ENCODE data around the gene NKX2-2. TPM values are rescaled to one million over a fixed set of nuclear protein-coding genes. Genes with fewer than 3 reads are reported as not detected.

NKX2-2 gene
- total and polyA plus RNA-seq, 2 of the 8 experiments (the other 6 are each of a cell fraction or from before 2014, with no cell fraction given) = not detected

DNA sequence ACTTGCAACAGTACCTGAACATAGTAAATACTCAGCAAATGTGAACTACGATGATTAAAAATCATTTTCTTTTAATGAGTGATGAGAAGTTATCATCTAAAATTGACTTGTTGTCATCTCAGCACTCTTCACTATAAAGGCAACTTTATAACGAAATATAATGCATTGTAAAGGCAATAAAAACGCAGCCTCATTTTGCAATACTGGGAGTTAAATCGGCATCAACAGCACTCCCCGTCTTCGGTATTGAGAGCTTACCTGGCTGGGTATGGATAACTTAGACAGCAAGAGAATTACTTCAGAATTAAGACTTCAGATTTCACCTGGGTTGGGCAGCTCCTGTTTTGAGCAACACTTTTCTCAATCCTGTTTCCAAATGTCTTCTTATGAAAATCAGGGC, 20.8 kb downstream of the NKX2-2 start:
- WGBS, 2 experiments (ENCODE audit: extremely low coverage in 1 of 2, insufficient coverage in 1 of 2, insufficient read length in 1 of 2, insufficient replicate concordance in 2 of 2, low coverage in 1 of 2, low lambda C conversion rate in 2 of 2, missing lambda C conversion rate in 1 of 2) = 92% methylated on average over 6 of the region's 6 CpGs; no CpG with 5 or more reads in 1 of the 2 experiments
- H3K23ac ChIP-seq (ENCODE audit: insufficient read length) = no peak overlapping the region

More for the DNA sequence above, 20.8 kb downstream of the NKX2-2 start:
- Histone ChIP-seq H3K23me2 (ENCODE audit: low read depth, low read length) (no peaks in the 10 kb centered on the region), H2AK5ac (ENCODE audit: low read depth, low read length) (no peak overlapping the region), H4K5ac (ENCODE audit: insufficient read length, low read depth, low read length) (no peak overlapping the region), H3K18ac (ENCODE audit: extremely low read depth, low read length) (no peak overlapping the region), H3K14ac (ENCODE audit: insufficient read length) (no peak overlapping the region), H2AFZ (ENCODE audit: low read length) (no peak overlapping the region), H2BK20ac (ENCODE audit: low read length) (no peak overlapping the region), H2BK12ac (ENCODE audit: low read depth, low read length) (no peak overlapping the region), H3K56ac (replicated peaks; ENCODE audit: insufficient read length, low read depth, low read length) (no peak overlapping the region), H3K27ac (ENCODE audit: low read depth, low read length) (no peak overlapping the region), H3K4me1 (replicated peaks in 1 of 4; ENCODE audit: control insufficient read depth in 3 of 4, insufficient read depth in 4 of 4, low read length in 3 of 4) (peaks cover 0 to 5% (median 0%) of the 10 kb centered on the region in 4 experiments; a peak in 1 of 7 replicates), H3K4me3 (ENCODE audit: extremely low read depth in 1 of 4, insufficient read depth in 2 of 4, low read depth in 3 of 4, low read length in 4 of 4) (no peak overlapping the region), H3K79me2 (ENCODE audit: control insufficient read depth in 1 of 2, insufficient read depth in 2 of 2, low read length in 2 of 2) (no peaks in the 10 kb centered on the region), H3K9ac (replicated peaks in 1 of 4; ENCODE audit: extremely low read depth in 1 of 4, low read depth in 3 of 4, low read length in 3 of 4) (no peak overlapping the region), H3K79me1 (ENCODE audit: low read depth, low read length) (no peaks in the 10 kb centered on the region), H3K4me2 (ENCODE audit: insufficient read depth in 1 of 2, low read depth in 2 of 2, low read length in 2 of 2) (no peak overlapping the region), H3K4ac (replicated peaks; ENCODE audit: insufficient read length, low read depth, low read length) (no peak overlapping the region), H3K27me3 (replicated peaks in 1 of 4; ENCODE audit: control insufficient read depth in 3 of 4, extremely low read depth in 1 of 4, insufficient read depth in 3 of 4, low read length in 3 of 4) (no peaks in the 10 kb centered on the region), H3K9me3 (ENCODE audit: insufficient read depth in 2 of 2, low read depth in 1 of 2, low read length in 1 of 2) (no peaks in the 10 kb centered on the region), H4K20me1 (replicated peaks in 1 of 2; ENCODE audit: control insufficient read depth in 1 of 2, insufficient read depth in 2 of 2, low read length in 2 of 2) (no peaks in the 10 kb centered on the region), H3K36me3 (ENCODE audit: control insufficient read depth in 2 of 4, insufficient read depth in 4 of 4, low read length in 3 of 4) (no peaks in the 10 kb centered on the region), H4K91ac (replicated peaks; ENCODE audit: insufficient read length, low read length) (no peak overlapping the region), H2BK15ac (ENCODE audit: low read length) (no peak overlapping the region), H4K8ac (ENCODE audit: extremely low read depth, insufficient read depth, low read length) (no peak overlapping the region), H2BK120ac (replicated peaks; ENCODE audit: low read depth, low read length) (no peak overlapping the region), H2BK5ac (ENCODE audit: low read depth, low read length) (no peak overlapping the region)
- TF ChIP-seq KDM1A (IDR thresholded peaks at IDR 0.05; ENCODE audit: borderline replicate concordance, low read length) = no peak
- no peak for TF ChIP-seq CHD2 (IDR thresholded peaks at IDR 0.05; ENCODE audit: low read length)
- TF ChIP-seq POLR2AphosphoS5 (IDR thresholded peaks at IDR 0.05; ENCODE audit: low read depth, low read length) = no peak
- no peak for TF ChIP-seq ZNF274 (IDR thresholded peaks at IDR 0.05; ENCODE audit: borderline replicate concordance, extremely low read depth, low read length)
- TF ChIP-seq JUND (IDR thresholded peaks at IDR 0.05; ENCODE audit: low read length) = no peak
- TF ChIP-seq ASH2L (IDR thresholded peaks at IDR 0.05; ENCODE audit: low read length) = no peak
- TF ChIP-seq BCL11A (IDR thresholded peaks at IDR 0.05; ENCODE audit: low read depth in 2 of 2, low read length in 2 of 2) = no peak
- DNase-seq (ENCODE audit: low read depth in 1 of 2, low spot score in 2 of 2) (no peak), FAIRE-seq (no peak)
- POLR2A ChIA-PET (ENCODE audit: partially characterized antibody) = no interaction called here
- CTCF ChIA-PET (ENCODE audit: partially characterized antibody) = interaction anchor here (1.0 to 4.0 kb wide), 4 partner anchors 11 to 656 kb away, joined by 4 to 26 read pairs (median 5); no protein-coding TSS in a partner anchor
